Measurements from ENCODE around the gene BTG1. TPM values are rescaled to one million over a fixed set of nuclear protein-coding genes. Genes with fewer than 3 reads are reported as not detected.

BTG1 gene
- total and polyA plus RNA-seq, 9 of the 15 experiments (the other 6 are each of a cell fraction or from before 2014, with no cell fraction given) = 3.7 to 28.6 (median 7.4) TPM

DNA sequence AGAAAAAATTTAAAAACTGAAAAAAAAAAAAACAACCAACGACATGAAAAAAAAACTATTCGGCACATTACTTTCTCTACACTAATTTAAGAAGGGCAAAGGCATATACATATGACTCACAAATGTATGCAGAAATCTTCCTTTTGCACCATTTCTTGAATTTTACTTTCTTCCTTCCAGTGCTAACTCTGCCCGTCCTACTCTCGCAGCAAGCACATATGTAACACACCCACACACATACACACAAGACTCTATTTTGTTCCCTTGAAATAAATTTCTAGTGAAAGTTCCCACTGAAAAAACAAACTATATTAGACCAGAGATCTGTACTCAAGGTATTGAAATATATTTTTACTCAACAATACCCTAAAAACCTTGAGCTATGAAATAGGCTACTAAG lies 14.6 kb downstream of the BTG1 start:
- no peak for FAIRE-seq
- Histone ChIP-seq H3K4me1 (replicated peaks in 1 of 2; ENCODE audit: control insufficient read depth in 2 of 2, insufficient read depth in 2 of 2, low read length in 2 of 2) (peaks cover 0 to 21% of the 10 kb centered on the region in 2 experiments; a peak in 4 of 5 replicates), H3K9me1 (ENCODE audit: control insufficient read depth, insufficient read depth, low read length) (peaks cover 4% of the 10 kb centered on the region), H3K79me2 (ENCODE audit: control insufficient read depth, insufficient read depth, low read length) (peaks cover 71% of the 10 kb centered on the region), H3K9ac (ENCODE audit: insufficient read depth in 1 of 2, low read depth in 2 of 2, low read length in 2 of 2) (no peak overlapping the region), H3K4me2 (ENCODE audit: insufficient read depth, low read length) (no peak overlapping the region), H3K27ac (ENCODE audit: extremely low read depth, low read depth, low read length) (no peak overlapping the region), H4K20me1 (replicated peaks; ENCODE audit: control insufficient read depth, insufficient read depth, low read length) (peaks cover 4% of the 10 kb centered on the region; the same call in 1 of the 2 replicates), H3K36me3 (ENCODE audit: control insufficient read depth, insufficient read depth, low read length) (peaks cover 2% of the 10 kb centered on the region; the same call in 1 of the 3 replicates), H3K4me3 (no peak overlapping the region), H3K27me3 (ENCODE audit: control insufficient read depth in 2 of 2, insufficient read depth in 2 of 2, low read length in 2 of 2) (no peaks in the 10 kb centered on the region), H2AFZ (ENCODE audit: low read depth, low read length) (no peak overlapping the region), H3K9me3 (replicated peaks; ENCODE audit: control insufficient read depth, insufficient read depth, low read depth, low read length) (no peaks in the 10 kb centered on the region)
- ChIA-PET POLR2A (interaction anchor here (4.5 to 4.9 kb wide), 2 partner anchors 10 to 14 kb away, joined by 14 to 44 read pairs; partner anchors contain the start of gene BTG1), CTCF (ENCODE audit: low intra/inter-chr PET ratio) (interaction anchor here (0.7 kb wide), 1 partner anchor 8 kb away, joined by 3 read pairs; no protein-coding TSS in a partner anchor)
- in situ Hi-C loops (cut with MboI) (no loop called here), intact Hi-C loops (cut with micrococcal nuclease) (no loop called here)
- DNase-seq (ENCODE audit: extremely low read depth in 1 of 4, low spot score in 3 of 4) = no peak
- no peak for TF ChIP-seq ADNP (tag; IDR thresholded peaks at IDR 0.05)
- TF ChIP-seq PRDM10 (IDR thresholded peaks at IDR 0.05; ENCODE audit: partially characterized antibody) = no peak
- TF ChIP-seq ZKSCAN1 (IDR thresholded peaks at IDR 0.05; ENCODE audit: low read depth, low read length) = no peak
- no peak for TF ChIP-seq EGR1 (conservative IDR thresholded peaks at IDR 0.05)
- TF ChIP-seq PTBP1 (IDR thresholded peaks at IDR 0.05; ENCODE audit: low read depth, low read length) = no peak
- TF ChIP-seq E2F1 (CRISPR knock-in tag; IDR thresholded peaks at IDR 0.05) = no peak
- TF ChIP-seq STAT5A (IDR thresholded peaks at IDR 0.05; ENCODE audit: borderline replicate concordance, low read length) = no peak
- no peak for TF ChIP-seq CBX2 (IDR thresholded peaks at IDR 0.05; ENCODE audit: insufficient read depth, low read length, poor library complexity, severe bottlenecking)
- no peak for TF ChIP-seq ZNF77 (CRISPR knock-in tag; IDR thresholded peaks at IDR 0.05)
- no peak for TF ChIP-seq ZFP36 (IDR thresholded peaks at IDR 0.05; ENCODE audit: low read depth, low read length, partially characterized antibody)
- TF ChIP-seq, protein P1, sequence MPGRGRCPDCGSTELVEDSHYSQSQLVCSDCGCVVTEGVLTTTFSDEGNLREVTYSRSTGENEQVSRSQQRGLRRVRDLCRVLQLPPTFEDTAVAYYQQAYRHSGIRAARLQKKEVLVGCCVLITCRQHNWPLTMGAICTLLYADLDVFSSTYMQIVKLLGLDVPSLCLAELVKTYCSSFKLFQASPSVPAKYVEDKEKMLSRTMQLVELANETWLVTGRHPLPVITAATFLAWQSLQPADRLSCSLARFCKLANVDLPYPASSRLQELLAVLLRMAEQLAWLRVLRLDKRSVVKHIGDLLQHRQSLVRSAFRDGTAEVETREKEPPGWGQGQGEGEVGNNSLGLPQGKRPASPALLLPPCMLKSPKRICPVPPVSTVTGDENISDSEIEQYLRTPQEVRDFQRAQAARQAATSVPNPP (IDR thresholded peaks at IDR 0.05; ENCODE audit: borderline replicate concordance, insufficient read depth, insufficient read length) = no peak
- TF ChIP-seq ZC3H11A (IDR thresholded peaks at IDR 0.05; ENCODE audit: low read depth, low read length) = no peak
- BruUV-seq (replicated peaks) = no TSS peak
- ATAC-seq = no peak
- 80% methylated on average over 4 of the region's 4 CpGs for WGBS (ENCODE audit: insufficient coverage, low coverage, missing lambda C conversion rate)

All from K562 (cell line).